GM19468 (cell line): ENCODE measurements around the gene CCDC85C.

Source experiments
- ATAC-seq: cut with Tn5 transposase; IDR thresholded peaks from one replicate; pipeline ENCODE4 v1.9.1; 2021; ENCODE audit warnings: mild to moderate bottlenecking, moderate library complexity, moderate number of reproducible peaks; ENCODE audit not compliant: unreplicated experiment; ENCODE audit errors: extremely low read depth

Gene CCDC85C

GRCh38 chr14:99529899-99530298, 74.1 kb downstream of the CCDC85C start:
- no peak for ATAC-seq

GRCh38 chr14:99527427-99528076, 76.5 kb downstream of the CCDC85C start:
- ATAC-seq: no peak

GRCh38 chr14:99527026-99527425, 77.0 kb downstream of the CCDC85C start:
- ATAC-seq: no peak

GRCh38 chr14:99525699-99526080, 78.3 kb downstream of the CCDC85C start:
- no peak for ATAC-seq

GRCh38 chr14:99524804-99525698, 79.0 kb downstream of the CCDC85C start:
- ATAC-seq: no peak

GRCh38 chr14:99524091-99524661, 79.8 kb downstream of the CCDC85C start:
- ATAC-seq: no peak

- no peak for ATAC-seq
These were observed 80.3 kb downstream of the CCDC85C start for GRCh38 chr14:99523704-99524055.

GRCh38 chr14:99522934-99523703, 80.9 kb downstream of the CCDC85C start:
- ATAC-seq: no peak

GRCh38 chr14:99522457-99522891, 81.5 kb downstream of the CCDC85C start:
- no peak for ATAC-seq

- no peak for ATAC-seq
These were observed 82.0 kb downstream of the CCDC85C start for GRCh38 chr14:99522025-99522401.

GRCh38 chr14:99521176-99522024, 82.6 kb downstream of the CCDC85C start:
- ATAC-seq: no peak

GRCh38 chr14:99520571-99521081, 83.4 kb downstream of the CCDC85C start:
- ATAC-seq: no peak

GRCh38 chr14:99519931-99520421, 84.0 kb downstream of the CCDC85C start:
- no peak for ATAC-seq

GRCh38 chr14:99519347-99519881, 84.6 kb downstream of the CCDC85C start:
- ATAC-seq: no peak

GRCh38 chr14:99518441-99519346, 85.3 kb downstream of the CCDC85C start:
- ATAC-seq: no peak

GRCh38 chr14:99517643-99518381, 86.2 kb downstream of the CCDC85C start:
- no peak for ATAC-seq

- ATAC-seq: no peak
These were observed 87.0 kb downstream of the CCDC85C start for GRCh38 chr14:99516871-99517642.
